Caco-2 (cell line): ENCODE measurements around the gene MCTP1. TPM values are rescaled to one million over a fixed set of nuclear protein-coding genes. Genes with fewer than 3 reads are reported as not detected.

Experiments used
- BruUV-seq: library from RNA; stranded (reverse); fragments of 400-500 nt; replicated peaks from 2 replicates; lab custom pipeline; 2021; lab: Mats Ljungman, UMichigan
- CTCF ChIA-PET: fragments of 300-600 bp; sonication (Branson Sonifier 250); formaldehyde crosslinking; loops from one replicate; lab custom pipeline; 2022; ENCODE audit warnings: antibody characterized with exemption; lab: Charles Lee
- POLR2A ChIA-PET: fragments of 300-600 bp; sonication (Branson Sonifier 250); formaldehyde crosslinking; loops from one replicate; lab custom pipeline; 2022; ENCODE audit warnings: antibody characterized with exemption; lab: Charles Lee
- DNase-seq, 2 experiments: peaks; one replicate each; pipeline versions ENCODE4 v3.0.0 to v3.0.0-alpha.2; 2020 to 2022
- H3K27me3 ChIP-seq: replicated peaks from 2 replicates; pipeline ENCODE4 v1.6.0; 2011; ENCODE audit warnings: low read length; ENCODE audit not compliant: control insufficient read depth, insufficient read depth
- H3K36me3 ChIP-seq: 2 replicates; pipeline ENCODE4 v1.5.1; 2011; ENCODE audit warnings: low read length; ENCODE audit not compliant: control insufficient read depth, insufficient read depth
- H3K4me1 ChIP-seq: fragments of 250-450 bp; sonication (Bioruptor Pico); 2 replicates; pipeline ENCODE4 v1.5.1; 2020; ENCODE audit warnings: mild to moderate bottlenecking
- H3K4me3 ChIP-seq: 2 replicates; pipeline ENCODE4 v1.5.1; 2011; ENCODE audit warnings: low read depth, mild to moderate bottlenecking, control low read depth, low read length
- H3K9me3 ChIP-seq: fragments of 250-450 bp; sonication (Bioruptor Pico); 2 replicates; pipeline ENCODE4 v1.5.1; 2020; ENCODE audit warnings: mild to moderate bottlenecking, moderate library complexity
- H3K27ac Mint-ChIP-seq: one replicate; pipeline ENCODE4 v1.8.0; 2022; ENCODE audit warnings: mixed read lengths; ENCODE audit not compliant: unreplicated experiment
- H3K27me3 Mint-ChIP-seq: one replicate; pipeline ENCODE4 v1.8.0; 2022; ENCODE audit warnings: mixed read lengths; ENCODE audit not compliant: insufficient read depth, unreplicated experiment
- H3K36me3 Mint-ChIP-seq: one replicate; pipeline ENCODE4 v1.8.0; 2022; ENCODE audit warnings: mild to moderate bottlenecking, mixed read lengths; ENCODE audit not compliant: insufficient read depth, unreplicated experiment
- H3K4me1 Mint-ChIP-seq: one replicate; pipeline ENCODE4 v1.8.0; 2022; ENCODE audit warnings: low read depth, mixed read lengths; ENCODE audit not compliant: unreplicated experiment
- H3K4me3 Mint-ChIP-seq: one replicate; pipeline ENCODE4 v1.8.0; 2022; ENCODE audit warnings: mild to moderate bottlenecking, moderate library complexity, mixed read lengths; ENCODE audit not compliant: unreplicated experiment
- H3K9me3 Mint-ChIP-seq: one replicate; pipeline ENCODE4 v1.8.0; 2022; ENCODE audit warnings: mixed read lengths; ENCODE audit not compliant: unreplicated experiment
- intact Hi-C: fragments of 100-400 bp; cut with micrococcal nuclease; formaldehyde crosslinking; loops from one replicate; pipeline ENCODE4 v1.10.0; 2022; ENCODE audit not compliant: unreplicated experiment
- total RNA-seq: library from RNA; stranded (reverse); gene quantifications from 2 replicates; pipeline ENCODE4 v1.2.3, GENCODE V29; 2022
- TF ChIP-seq, protein P1 (sequence below), 2 experiments: fragments of 200-600 bp in 1 of 2; IDR thresholded peaks; 1 replicate in 1 of 2; 2 replicates in 1 of 2; pipeline versions ENCODE4 v1.5.1 to v1.8.0; 2011 to 2022; ENCODE audit warnings: antibody characterized with exemption in 1 of 2, control low read depth in 1 of 2, inconsistent platforms in 1 of 2, low read depth in 1 of 2, low read length in 1 of 2, mild to moderate bottlenecking in 1 of 2, moderate library complexity in 1 of 2; ENCODE audit not compliant: insufficient read depth in 1 of 2, severe bottlenecking in 1 of 2, unreplicated experiment in 1 of 2

The MCTP1 gene
- total RNA-seq, 1 experiment from 2014 or later = 3.2 TPM

DNA sequence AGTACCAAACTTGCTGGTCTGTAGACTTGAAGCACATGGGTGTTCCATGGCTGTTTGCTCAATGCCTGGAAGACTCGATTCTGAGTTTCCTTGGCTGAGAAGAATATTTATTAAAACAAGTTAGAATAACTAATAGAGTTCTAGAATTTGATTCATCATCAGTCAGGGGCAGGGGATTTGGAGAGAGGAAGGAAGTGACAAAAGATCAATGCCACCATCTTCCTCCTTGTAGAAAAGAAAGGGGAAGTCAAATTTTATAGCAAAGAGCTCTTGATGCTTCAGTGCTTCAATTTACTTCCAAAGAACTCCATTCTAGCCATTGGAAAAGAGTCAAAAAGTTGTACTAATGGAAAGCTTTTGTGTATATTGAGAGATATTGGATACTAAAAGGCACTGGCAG, 236.3 kb downstream of the MCTP1 start:
- BruUV-seq = no TSS peak
- no peak for DNase-seq
- Histone ChIP-seq H3K4me3 (no peak overlapping the region), H3K36me3 (no peaks in the 10 kb centered on the region), H3K4me1 (no peaks in the 10 kb centered on the region), H3K9me3 (no peaks in the 10 kb centered on the region), H3K27me3 (no peaks in the 10 kb centered on the region)
- Mint-ChIP-seq H3K4me1 (no peaks in the 10 kb centered on the region), H3K36me3 (no peaks in the 10 kb centered on the region), H3K4me3 (no peak overlapping the region), H3K27ac (no peak overlapping the region), H3K27me3 (peaks cover 14% of the 10 kb centered on the region), H3K9me3 (no peaks in the 10 kb centered on the region)
- POLR2A ChIA-PET = no interaction called here
- CTCF ChIA-PET = no interaction called here
- intact Hi-C loops = no loop called here
- TF ChIP-seq, protein P1, sequence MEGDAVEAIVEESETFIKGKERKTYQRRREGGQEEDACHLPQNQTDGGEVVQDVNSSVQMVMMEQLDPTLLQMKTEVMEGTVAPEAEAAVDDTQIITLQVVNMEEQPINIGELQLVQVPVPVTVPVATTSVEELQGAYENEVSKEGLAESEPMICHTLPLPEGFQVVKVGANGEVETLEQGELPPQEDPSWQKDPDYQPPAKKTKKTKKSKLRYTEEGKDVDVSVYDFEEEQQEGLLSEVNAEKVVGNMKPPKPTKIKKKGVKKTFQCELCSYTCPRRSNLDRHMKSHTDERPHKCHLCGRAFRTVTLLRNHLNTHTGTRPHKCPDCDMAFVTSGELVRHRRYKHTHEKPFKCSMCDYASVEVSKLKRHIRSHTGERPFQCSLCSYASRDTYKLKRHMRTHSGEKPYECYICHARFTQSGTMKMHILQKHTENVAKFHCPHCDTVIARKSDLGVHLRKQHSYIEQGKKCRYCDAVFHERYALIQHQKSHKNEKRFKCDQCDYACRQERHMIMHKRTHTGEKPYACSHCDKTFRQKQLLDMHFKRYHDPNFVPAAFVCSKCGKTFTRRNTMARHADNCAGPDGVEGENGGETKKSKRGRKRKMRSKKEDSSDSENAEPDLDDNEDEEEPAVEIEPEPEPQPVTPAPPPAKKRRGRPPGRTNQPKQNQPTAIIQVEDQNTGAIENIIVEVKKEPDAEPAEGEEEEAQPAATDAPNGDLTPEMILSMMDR (IDR thresholded peaks at IDR 0.05; ENCODE audit: insufficient read depth in 1 of 2, low read depth in 1 of 2, low read length in 1 of 2, severe bottlenecking in 1 of 2, unreplicated experiment in 1 of 2) = no peak

DNA sequence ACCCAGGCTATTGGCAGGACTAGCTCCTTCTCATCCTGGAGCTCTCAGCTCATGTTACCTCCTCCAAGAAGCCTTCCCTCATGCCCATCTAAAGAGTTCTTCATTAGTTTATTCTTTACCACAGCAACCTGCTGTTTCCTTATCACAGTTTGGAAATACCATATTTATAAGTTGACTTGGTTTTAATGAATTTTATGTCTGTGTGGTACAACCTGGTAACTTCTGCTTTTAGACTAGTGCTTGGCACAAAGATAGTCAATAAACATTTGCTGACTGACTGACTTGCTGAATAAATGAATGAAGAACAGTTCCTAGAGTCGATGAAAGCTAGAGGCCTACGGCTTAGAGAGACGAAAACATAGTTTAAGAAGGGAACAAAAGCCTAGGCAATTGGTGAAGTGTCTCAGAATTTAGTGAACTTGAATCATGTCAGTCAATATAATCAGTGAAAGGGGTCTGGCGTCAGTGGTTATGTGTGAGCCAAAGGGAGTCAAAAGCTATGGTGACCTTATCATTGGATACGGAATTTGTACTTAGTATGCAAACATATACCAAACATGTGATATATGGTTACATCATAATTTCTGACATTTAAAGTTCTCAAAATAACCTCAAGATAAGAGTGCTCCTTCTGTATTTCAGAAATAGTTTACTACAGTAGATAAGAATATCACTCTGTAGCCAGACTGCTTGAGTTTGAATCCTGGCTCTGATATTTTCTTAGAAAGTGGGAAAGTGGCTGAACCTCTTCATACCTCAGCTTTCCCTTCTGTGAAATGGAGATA, 239.5 kb downstream of the MCTP1 start:
- no peak overlapping the region for H3K4me3 Mint-ChIP-seq
- no TSS peak for BruUV-seq
- H3K27me3 ChIP-seq = no peaks in the 10 kb centered on the region
- peaks cover 9% of the 10 kb centered on the region for H3K27me3 Mint-ChIP-seq
- ChIA-PET POLR2A (no interaction called here), CTCF (no interaction called here)
- no peaks in the 10 kb centered on the region for H3K36me3 ChIP-seq
- TF ChIP-seq, protein P1 (IDR thresholded peaks at IDR 0.05; ENCODE audit: insufficient read depth in 1 of 2, low read depth in 1 of 2, low read length in 1 of 2, severe bottlenecking in 1 of 2, unreplicated experiment in 1 of 2) = no peak
- H3K4me3 ChIP-seq = no peak overlapping the region
- H3K9me3 ChIP-seq = no peaks in the 10 kb centered on the region
- no peak for DNase-seq
- no peaks in the 10 kb centered on the region for H3K4me1 Mint-ChIP-seq
- no peak overlapping the region for H3K27ac Mint-ChIP-seq
- intact Hi-C loops = no loop called here
- H3K4me1 ChIP-seq = no peaks in the 10 kb centered on the region
- no peaks in the 10 kb centered on the region for H3K36me3 Mint-ChIP-seq
- no peaks in the 10 kb centered on the region for H3K9me3 Mint-ChIP-seq

DNA sequence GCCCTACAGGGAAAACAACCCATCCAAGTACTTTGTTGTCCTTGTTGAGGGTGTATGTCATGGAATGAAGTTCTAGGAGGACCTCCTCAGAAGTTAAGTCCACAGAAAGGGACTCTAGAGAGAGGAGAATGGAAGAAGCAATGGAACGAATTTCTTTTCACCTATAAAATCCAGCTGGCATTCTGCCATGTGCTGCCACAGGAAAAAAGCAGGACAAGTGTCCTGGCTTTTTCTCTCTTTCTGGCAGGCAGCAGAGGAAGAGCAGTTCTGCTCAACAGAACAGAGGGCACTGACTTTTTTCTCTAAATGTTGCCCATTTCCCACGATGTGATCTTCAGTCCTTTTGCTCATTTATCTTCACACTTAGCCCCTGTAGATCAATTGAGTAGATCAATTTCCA, 240.8 kb downstream of the MCTP1 start:
- intact Hi-C loops = no loop called here
- no peaks in the 10 kb centered on the region for H3K36me3 ChIP-seq
- CTCF ChIA-PET = no interaction called here
- no peak overlapping the region for H3K4me3 Mint-ChIP-seq
- POLR2A ChIA-PET = no interaction called here
- H3K9me3 ChIP-seq = no peaks in the 10 kb centered on the region
- DNase-seq = no peak
- no peaks in the 10 kb centered on the region for H3K36me3 Mint-ChIP-seq
- peaks cover 9% of the 10 kb centered on the region for H3K27me3 Mint-ChIP-seq
- H3K4me1 Mint-ChIP-seq = no peaks in the 10 kb centered on the region
- no peak overlapping the region for H3K27ac Mint-ChIP-seq
- no peaks in the 10 kb centered on the region for H3K27me3 ChIP-seq
- TF ChIP-seq, protein P1 (IDR thresholded peaks at IDR 0.05; ENCODE audit: insufficient read depth in 1 of 2, low read depth in 1 of 2, low read length in 1 of 2, severe bottlenecking in 1 of 2, unreplicated experiment in 1 of 2) = no peak
- H3K9me3 Mint-ChIP-seq = no peaks in the 10 kb centered on the region
- no peak overlapping the region for H3K4me3 ChIP-seq
- no TSS peak for BruUV-seq
- H3K4me1 ChIP-seq = no peaks in the 10 kb centered on the region
